ENCODE measurements around the gene ITFG1. TPM values are rescaled to one million over a fixed set of nuclear protein-coding genes. Genes with fewer than 3 reads are reported as not detected.
A peak's percentile ranks its signal among the peaks of the same experiment; 100 is the strongest.

Gene ITFG1
- 15.3 TPM for total RNA-seq

- peak; percentile 83 to 95 (median 93) for DNase-seq (ENCODE audit: low read depth in 2 of 3, low spot score in 2 of 3)
Observed at GRCh38 chr16:47460711-47461597, at the start of gene ITFG1, which contains the start of gene PHKB. Gene ITFG1 (minus strand): TSS chr16:47461063. CDS start chr16:47461045, 18 bp downstream. Gene PHKB (plus strand): TSS chr16:47461331. CDS start chr16:47461351, 20 bp downstream.

GRCh38 chr16:47507701-47508100 is 46.8 kb upstream of the ITFG1 start:
- DNase-seq (ENCODE audit: low read depth in 2 of 3, low spot score in 2 of 3), result no peak

- DNase-seq (ENCODE audit: low read depth in 2 of 3, low spot score in 2 of 3), result no peak
Observed at GRCh38 chr16:47506800-47507199, 45.9 kb upstream of the ITFG1 start.

GRCh38 chr16:47504599-47504998 is 43.7 kb upstream of the ITFG1 start:
- no peak for DNase-seq (ENCODE audit: low read depth in 2 of 3, low spot score in 2 of 3)

- no peak for DNase-seq (ENCODE audit: low read depth in 2 of 3, low spot score in 2 of 3)
Observed at GRCh38 chr16:47503936-47504335, 43.1 kb upstream of the ITFG1 start.

GRCh38 chr16:47499700-47500264 is 38.9 kb upstream of the ITFG1 start:
- no peak for DNase-seq (ENCODE audit: low read depth in 2 of 3, low spot score in 2 of 3)

GRCh38 chr16:47499080-47499699 is 38.3 kb upstream of the ITFG1 start:
- no peak for DNase-seq (ENCODE audit: low read depth in 2 of 3, low spot score in 2 of 3)

GRCh38 chr16:47493381-47494337 is 32.8 kb upstream of the ITFG1 start:
- DNase-seq (ENCODE audit: low read depth in 2 of 3, low spot score in 2 of 3), result peak in 2 of 3 donors; percentile 5 to 47

- DNase-seq (ENCODE audit: low read depth in 2 of 3, low spot score in 2 of 3), result peak in 1 of 3 donors; percentile 35
Observed at GRCh38 chr16:47492428-47493377, 31.8 kb upstream of the ITFG1 start.

- no peak for DNase-seq (ENCODE audit: low read depth in 2 of 3, low spot score in 2 of 3)
Observed at GRCh38 chr16:47492036-47492427, 31.2 kb upstream of the ITFG1 start.

- DNase-seq (ENCODE audit: low read depth in 2 of 3, low spot score in 2 of 3), result peak in 1 of 3 donors; percentile 2
Observed at GRCh38 chr16:47490471-47490870, 29.6 kb upstream of the ITFG1 start.

- DNase-seq (ENCODE audit: low read depth in 2 of 3, low spot score in 2 of 3), result no peak
Observed at GRCh38 chr16:47488051-47488450, 27.2 kb upstream of the ITFG1 start.

- no peak for DNase-seq (ENCODE audit: low read depth in 2 of 3, low spot score in 2 of 3)
Observed at GRCh38 chr16:47486856-47487255, 26.0 kb upstream of the ITFG1 start.

- DNase-seq (ENCODE audit: low read depth in 2 of 3, low spot score in 2 of 3), result no peak
Observed at GRCh38 chr16:47483616-47484015, 22.8 kb upstream of the ITFG1 start.

GRCh38 chr16:47481698-47482374 is 21.0 kb upstream of the ITFG1 start:
- no peak for DNase-seq (ENCODE audit: low read depth in 2 of 3, low spot score in 2 of 3)

- DNase-seq (ENCODE audit: low read depth in 2 of 3, low spot score in 2 of 3), result no peak
Observed at GRCh38 chr16:47480410-47480809, 19.5 kb upstream of the ITFG1 start.

GRCh38 chr16:47477679-47478078 is 16.8 kb upstream of the ITFG1 start:
- DNase-seq (ENCODE audit: low read depth in 2 of 3, low spot score in 2 of 3), result no peak

- no peak for DNase-seq (ENCODE audit: low read depth in 2 of 3, low spot score in 2 of 3)
Observed at GRCh38 chr16:47476654-47477345, 15.9 kb upstream of the ITFG1 start.
